Hepatocyte (in vitro differentiated cells): ENCODE results near the gene TIRAP.

Experiments
- CTCF ChIP-seq: fragments of 200-600 bp; sonication (generic); IDR thresholded peaks from 2 replicates; pipeline ENCODE4 v1.5.1; 2016; ENCODE audit warnings: antibody characterized with exemption, mild to moderate bottlenecking; ENCODE audit not compliant: poor library complexity
- EZH2phosphoT487 ChIP-seq: fragments of 200-600 bp; sonication (generic); IDR thresholded peaks from one replicate; pipeline ENCODE4 v1.6.1; 2018; ENCODE audit warnings: antibody characterized with exemption, mild to moderate bottlenecking, low read depth, moderate library complexity; ENCODE audit not compliant: unreplicated experiment, severe bottlenecking

GRCh38 chr11:126282361-126282735, 545 bp upstream of the TIRAP start:
- TF ChIP-seq CTCF (no peak), EZH2phosphoT487 (no peak)
